ENCODE measurements around the gene EEF2KMT.
"Not testable (repeated sequence)": the region's sequence is repeated elsewhere in the genome, so short reads cannot be mapped to it uniquely, and the experiment has no call there.

Gene EEF2KMT

DNA sequence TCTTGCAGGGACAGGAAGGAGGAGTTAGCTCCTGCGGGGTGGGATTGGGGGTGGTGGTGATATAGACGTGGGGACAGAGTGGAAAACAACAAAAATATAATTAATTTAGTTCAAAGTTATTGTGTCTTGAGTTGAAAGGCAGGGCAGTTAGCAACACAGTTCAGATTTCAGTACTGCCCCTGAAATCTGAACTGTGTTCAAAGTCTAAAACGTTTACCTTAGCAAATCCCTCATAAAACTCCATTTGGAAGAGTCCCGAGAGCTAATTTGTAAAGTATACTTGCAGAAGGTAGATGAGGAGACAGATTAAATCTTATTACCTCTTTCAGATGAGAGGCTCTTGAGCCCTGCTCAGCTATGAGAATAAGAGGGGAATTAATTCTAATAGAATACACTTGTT, 1.6 kb upstream of the EEF2KMT start:
- not testable (repeated sequence) for H3K4me3 ChIP-seq (ENCODE audit: low read depth in 1 of 2, low read length in 2 of 2); H3K4me2 ChIP-seq (ENCODE audit: insufficient read depth, low read length)

DNA sequence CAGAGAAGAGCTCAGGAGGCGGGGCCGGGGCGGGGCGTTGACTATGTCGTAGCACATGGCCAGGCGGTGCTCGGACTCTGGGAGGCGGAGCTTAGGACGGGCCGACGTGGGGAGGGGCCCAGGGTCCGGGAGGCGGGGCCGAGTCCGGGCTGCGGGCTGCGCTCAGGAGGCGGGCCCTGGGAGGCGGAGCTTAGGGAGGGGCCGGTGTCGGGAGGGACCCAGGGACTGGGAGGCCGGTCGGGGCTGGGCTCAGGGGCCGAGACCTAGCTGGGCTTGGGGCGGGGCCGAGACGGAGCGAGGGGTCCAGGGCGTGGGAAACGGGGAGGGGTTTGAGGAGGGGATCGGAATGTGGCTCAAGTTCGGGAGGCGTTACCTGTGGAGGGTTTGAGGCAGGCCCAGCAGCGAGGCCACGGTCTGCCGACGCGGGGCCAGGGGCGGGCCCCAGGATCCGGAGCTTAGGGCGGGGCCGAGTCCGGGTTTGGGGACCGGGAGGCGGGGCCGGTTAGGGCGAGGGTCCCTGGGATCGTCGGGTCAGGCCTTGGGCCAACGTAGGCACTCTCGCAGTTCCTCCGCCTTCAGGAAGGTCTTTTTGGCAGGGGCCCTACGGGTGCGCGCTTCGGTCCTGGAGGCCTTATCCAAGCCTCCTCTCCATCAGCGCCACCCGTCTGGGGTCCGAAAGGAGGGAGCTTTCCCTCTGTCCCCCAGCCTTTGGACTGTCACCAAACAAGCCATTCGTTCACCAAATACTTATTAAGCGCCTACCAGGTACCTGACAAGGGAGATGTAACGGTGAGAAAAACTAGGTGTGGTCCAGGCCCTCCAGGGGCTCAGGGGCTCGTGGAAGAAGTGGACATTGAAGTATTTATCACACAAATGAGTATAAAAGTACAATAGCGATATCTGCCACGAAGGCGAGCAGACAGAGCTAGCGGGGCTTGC, 895 bp upstream of the EEF2KMT start:
- not testable (repeated sequence) for H3K27me3 ChIP-seq (ENCODE audit: insufficient read depth, low read length, poor library complexity); ATAC-seq (ENCODE audit: insufficient read depth, low read depth); H3K4me3 ChIP-seq (ENCODE audit: low read depth in 1 of 2, low read length in 2 of 2); DNase-seq; H3K9me3 ChIP-seq (ENCODE audit: insufficient read depth, low read length, severe bottlenecking); H3K4me1 ChIP-seq (ENCODE audit: insufficient read depth, low read length); H3K4me2 ChIP-seq (ENCODE audit: insufficient read depth, low read length); H2AFZ ChIP-seq (ENCODE audit: low read depth, low read length); H4K20me1 ChIP-seq (ENCODE audit: insufficient read depth, low read length); H3K79me2 ChIP-seq (ENCODE audit: insufficient read depth, low read length); H3K9ac ChIP-seq (ENCODE audit: low read depth, low read length); H3K27ac ChIP-seq (ENCODE audit: low read length); H3K36me3 ChIP-seq (ENCODE audit: insufficient read depth, low read length)

More for the DNA sequence above, 1.6 kb upstream of the EEF2KMT start:
- not testable (repeated sequence) for H3K79me2 ChIP-seq (ENCODE audit: insufficient read depth, low read length); H3K27ac ChIP-seq (ENCODE audit: low read length); H3K9ac ChIP-seq (ENCODE audit: low read depth, low read length); H3K9me3 ChIP-seq (ENCODE audit: insufficient read depth, low read length, severe bottlenecking); H4K20me1 ChIP-seq (ENCODE audit: insufficient read depth, low read length); DNase-seq; H2AFZ ChIP-seq (ENCODE audit: low read depth, low read length); H3K4me1 ChIP-seq (ENCODE audit: insufficient read depth, low read length); ATAC-seq (ENCODE audit: insufficient read depth, low read depth); H3K27me3 ChIP-seq (ENCODE audit: insufficient read depth, low read length, poor library complexity); H3K36me3 ChIP-seq (ENCODE audit: insufficient read depth, low read length)

DNA sequence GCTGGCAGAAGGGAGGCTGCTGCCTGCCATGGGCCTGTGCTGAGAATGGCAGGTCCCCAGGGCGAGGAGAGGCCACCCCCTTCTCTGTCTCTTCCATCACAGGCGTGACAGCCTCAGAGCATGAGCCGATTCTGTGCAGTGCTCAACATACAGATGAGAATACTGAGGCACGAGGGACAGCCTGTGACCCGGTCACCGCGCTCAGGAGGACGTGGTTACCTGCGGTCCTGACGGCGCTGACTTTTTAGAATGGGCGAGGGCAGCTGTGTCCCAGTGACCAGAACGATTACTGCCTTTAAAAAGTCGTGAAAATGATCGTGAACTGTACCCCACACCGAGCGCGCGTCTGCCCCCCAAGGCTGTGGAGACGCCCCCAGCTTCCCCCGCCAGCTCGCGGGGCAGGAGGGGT, 530 bp downstream of the EEF2KMT start:
- ATAC-seq (ENCODE audit: insufficient read depth, low read depth); H3K4me1 ChIP-seq (ENCODE audit: insufficient read depth, low read length); H3K27ac ChIP-seq (ENCODE audit: low read length); H3K27me3 ChIP-seq (ENCODE audit: insufficient read depth, low read length, poor library complexity); H4K20me1 ChIP-seq (ENCODE audit: insufficient read depth, low read length); DNase-seq; H2AFZ ChIP-seq (ENCODE audit: low read depth, low read length); H3K36me3 ChIP-seq (ENCODE audit: insufficient read depth, low read length); H3K79me2 ChIP-seq (ENCODE audit: insufficient read depth, low read length); H3K9ac ChIP-seq (ENCODE audit: low read depth, low read length); H3K4me3 ChIP-seq (ENCODE audit: low read depth in 1 of 2, low read length in 2 of 2); H3K9me3 ChIP-seq (ENCODE audit: insufficient read depth, low read length, severe bottlenecking); H3K4me2 ChIP-seq (ENCODE audit: insufficient read depth, low read length): not testable (repeated sequence)

DNA sequence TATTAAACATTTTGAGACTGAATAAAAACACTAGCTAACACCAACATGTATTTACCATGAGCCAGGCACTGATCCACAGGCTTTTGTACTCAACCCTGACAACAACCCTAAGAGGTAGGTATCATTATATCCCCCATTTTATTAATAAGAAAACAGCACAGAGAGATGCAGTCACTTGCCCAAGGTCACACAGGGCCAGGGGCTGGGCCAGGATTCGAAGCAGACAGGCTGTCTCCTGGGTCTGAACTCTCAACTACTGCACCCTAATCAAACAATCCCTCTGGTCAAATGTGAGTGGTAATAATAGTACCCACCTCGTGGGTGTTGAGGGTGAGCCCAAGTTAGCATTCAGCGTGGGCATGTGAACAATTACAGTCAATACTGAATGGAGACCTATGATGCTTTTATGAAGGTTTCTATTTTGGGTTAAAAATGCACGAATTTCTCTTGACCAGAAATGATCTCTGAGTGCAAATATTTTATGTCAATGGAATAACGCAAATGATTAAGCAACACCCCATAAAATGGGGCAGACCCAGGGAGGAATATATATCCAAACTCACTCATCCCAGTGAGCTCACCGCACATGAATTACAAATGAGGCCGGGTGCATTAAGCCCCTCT, 1.0 kb downstream of the EEF2KMT start:
- H2AFZ ChIP-seq (ENCODE audit: low read depth, low read length); H3K79me2 ChIP-seq (ENCODE audit: insufficient read depth, low read length); H3K9ac ChIP-seq (ENCODE audit: low read depth, low read length); H3K27me3 ChIP-seq (ENCODE audit: insufficient read depth, low read length, poor library complexity); H3K36me3 ChIP-seq (ENCODE audit: insufficient read depth, low read length); H3K9me3 ChIP-seq (ENCODE audit: insufficient read depth, low read length, severe bottlenecking); H3K4me2 ChIP-seq (ENCODE audit: insufficient read depth, low read length); H3K4me1 ChIP-seq (ENCODE audit: insufficient read depth, low read length); ATAC-seq (ENCODE audit: insufficient read depth, low read depth); H3K4me3 ChIP-seq (ENCODE audit: low read depth in 1 of 2, low read length in 2 of 2); DNase-seq; H3K27ac ChIP-seq (ENCODE audit: low read length); H4K20me1 ChIP-seq (ENCODE audit: insufficient read depth, low read length): not testable (repeated sequence)

DNA sequence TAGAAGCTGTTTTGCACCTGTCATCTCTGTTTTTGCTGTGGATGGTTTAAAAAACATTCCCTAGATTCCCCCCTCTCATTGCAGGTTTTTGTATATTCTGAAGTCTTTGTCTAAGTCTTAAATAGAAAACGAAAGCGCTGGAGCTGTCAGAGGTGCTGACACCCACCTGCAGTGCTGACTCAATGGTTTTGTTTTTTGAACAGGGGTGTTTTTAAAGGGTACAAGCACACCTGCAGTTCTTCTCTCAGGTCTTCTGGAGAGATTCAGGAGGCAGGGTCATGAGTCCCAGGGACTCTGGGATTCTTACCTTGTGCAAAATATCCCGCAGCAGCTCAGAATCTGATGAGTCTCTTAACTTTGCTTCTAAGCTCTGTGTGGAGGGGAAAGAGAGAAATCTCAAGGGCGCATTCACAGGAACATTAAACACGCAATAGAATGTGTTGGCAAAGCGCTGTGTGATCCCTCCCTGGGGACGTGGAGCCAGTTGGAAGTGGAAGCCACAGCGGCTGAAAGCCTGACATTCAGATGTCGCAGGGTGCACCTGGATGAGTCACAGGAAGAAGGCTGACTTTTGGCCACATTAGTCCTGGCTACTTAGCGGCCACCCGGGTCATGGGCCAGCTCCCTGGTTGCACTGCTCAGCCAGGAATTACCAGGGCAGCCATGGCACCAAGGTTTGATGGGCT, 2.3 kb downstream of the EEF2KMT start:
- not testable (repeated sequence) for H3K4me2 ChIP-seq (ENCODE audit: insufficient read depth, low read length); H3K36me3 ChIP-seq (ENCODE audit: insufficient read depth, low read length); DNase-seq

DNA sequence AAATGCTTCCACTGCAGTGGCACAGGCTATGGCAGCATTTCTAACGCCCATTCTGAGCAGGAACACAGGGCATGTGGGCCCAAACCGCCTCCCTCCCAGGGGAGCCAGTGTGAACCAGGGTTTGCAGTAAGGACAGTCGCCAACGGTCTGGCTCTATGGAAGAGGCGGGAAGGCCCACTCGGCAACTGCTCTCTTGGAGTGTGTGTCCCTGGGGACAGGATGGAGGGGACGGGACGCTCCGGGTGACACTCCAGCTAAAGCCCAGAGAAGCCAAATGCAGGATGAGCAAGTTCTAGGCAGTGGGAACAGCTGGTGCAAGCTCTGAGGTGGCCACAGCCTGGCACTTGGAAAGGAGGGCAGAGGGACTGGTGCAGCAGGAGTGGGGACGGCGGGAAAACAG, 3.8 kb downstream of the EEF2KMT start:
- ATAC-seq (ENCODE audit: insufficient read depth, low read depth); H3K4me1 ChIP-seq (ENCODE audit: insufficient read depth, low read length); DNase-seq; H3K4me2 ChIP-seq (ENCODE audit: insufficient read depth, low read length); H3K27ac ChIP-seq (ENCODE audit: low read length); H2AFZ ChIP-seq (ENCODE audit: low read depth, low read length); H3K79me2 ChIP-seq (ENCODE audit: insufficient read depth, low read length); H3K9ac ChIP-seq (ENCODE audit: low read depth, low read length); H4K20me1 ChIP-seq (ENCODE audit: insufficient read depth, low read length); H3K36me3 ChIP-seq (ENCODE audit: insufficient read depth, low read length); H3K4me3 ChIP-seq (ENCODE audit: low read depth in 1 of 2, low read length in 2 of 2); H3K27me3 ChIP-seq (ENCODE audit: insufficient read depth, low read length, poor library complexity); H3K9me3 ChIP-seq (ENCODE audit: insufficient read depth, low read length, severe bottlenecking): not testable (repeated sequence)

More for the DNA sequence above, 2.3 kb downstream of the EEF2KMT start:
- H4K20me1 ChIP-seq (ENCODE audit: insufficient read depth, low read length); H3K27ac ChIP-seq (ENCODE audit: low read length); H3K4me1 ChIP-seq (ENCODE audit: insufficient read depth, low read length); H3K9me3 ChIP-seq (ENCODE audit: insufficient read depth, low read length, severe bottlenecking); H3K27me3 ChIP-seq (ENCODE audit: insufficient read depth, low read length, poor library complexity); H3K79me2 ChIP-seq (ENCODE audit: insufficient read depth, low read length); H2AFZ ChIP-seq (ENCODE audit: low read depth, low read length); H3K9ac ChIP-seq (ENCODE audit: low read depth, low read length); H3K4me3 ChIP-seq (ENCODE audit: low read depth in 1 of 2, low read length in 2 of 2); ATAC-seq (ENCODE audit: insufficient read depth, low read depth): not testable (repeated sequence)

GRCh38 chr16:5093081-5093480, 4.5 kb downstream of the EEF2KMT start:
- H3K27ac ChIP-seq (ENCODE audit: low read length); H3K4me2 ChIP-seq (ENCODE audit: insufficient read depth, low read length); H3K79me2 ChIP-seq (ENCODE audit: insufficient read depth, low read length); DNase-seq; H3K9me3 ChIP-seq (ENCODE audit: insufficient read depth, low read length, severe bottlenecking); H4K20me1 ChIP-seq (ENCODE audit: insufficient read depth, low read length); H3K36me3 ChIP-seq (ENCODE audit: insufficient read depth, low read length); H3K4me3 ChIP-seq (ENCODE audit: low read depth in 1 of 2, low read length in 2 of 2); H3K4me1 ChIP-seq (ENCODE audit: insufficient read depth, low read length); ATAC-seq (ENCODE audit: insufficient read depth, low read depth); H2AFZ ChIP-seq (ENCODE audit: low read depth, low read length); H3K9ac ChIP-seq (ENCODE audit: low read depth, low read length); H3K27me3 ChIP-seq (ENCODE audit: insufficient read depth, low read length, poor library complexity): not testable (repeated sequence)

DNA sequence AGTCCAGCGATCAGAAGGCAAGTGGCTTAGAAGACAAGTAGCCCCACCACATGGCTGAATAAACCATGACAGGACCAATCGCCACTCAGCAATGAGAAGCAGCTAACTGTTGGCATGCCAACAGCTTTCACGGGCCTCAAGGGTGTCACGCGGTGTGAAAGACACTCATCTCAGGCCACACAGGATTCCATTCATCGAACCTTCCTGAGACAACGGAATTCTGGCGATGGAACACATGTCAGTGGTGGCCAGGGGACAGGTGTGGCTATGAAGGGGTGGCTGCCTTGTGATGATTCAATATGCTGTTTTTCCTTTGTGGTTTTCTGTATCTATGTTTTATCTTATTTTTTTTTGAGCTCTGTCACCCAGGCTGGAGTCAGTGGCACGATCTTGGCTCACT, 7.0 kb downstream of the EEF2KMT start:
- H3K9me3 ChIP-seq (ENCODE audit: insufficient read depth, low read length, severe bottlenecking); H3K27ac ChIP-seq (ENCODE audit: low read length); ATAC-seq (ENCODE audit: insufficient read depth, low read depth); H4K20me1 ChIP-seq (ENCODE audit: insufficient read depth, low read length); H3K27me3 ChIP-seq (ENCODE audit: insufficient read depth, low read length, poor library complexity); H3K79me2 ChIP-seq (ENCODE audit: insufficient read depth, low read length); H3K36me3 ChIP-seq (ENCODE audit: insufficient read depth, low read length); H3K4me2 ChIP-seq (ENCODE audit: insufficient read depth, low read length); H3K4me1 ChIP-seq (ENCODE audit: insufficient read depth, low read length); H3K9ac ChIP-seq (ENCODE audit: low read depth, low read length); H3K4me3 ChIP-seq (ENCODE audit: low read depth in 1 of 2, low read length in 2 of 2); H2AFZ ChIP-seq (ENCODE audit: low read depth, low read length); DNase-seq: not testable (repeated sequence)
